Lower leg skin (tissue), 4 donors: ENCODE results near the gene TTC39C. TPM values are rescaled to one million over a fixed set of nuclear protein-coding genes. Genes with fewer than 3 reads are reported as not detected.

Source experiments
- DNase-seq, 2 donors: peaks; one replicate each; pipeline ENCODE4 v3.0.0-alpha.2; 2019; ENCODE audit warnings: low spot score in 2 of 2
- H3K4me3 ChIP-seq: fragments of 200-600 bp; sonication (generic); 2 replicates; pipeline ENCODE4 v1.5.1; 2017; ENCODE audit warnings: mild to moderate bottlenecking, low read depth; ENCODE audit not compliant: poor library complexity, severe bottlenecking
- POLR2A ChIP-seq, 2 donors: fragments of 450-650 bp; IDR thresholded peaks; one replicate each; pipeline ENCODE4 v1.6.1; 2016 to 2017; ENCODE audit warnings: antibody characterized with exemption in 2 of 2, mild to moderate bottlenecking in 1 of 2, moderate library complexity in 1 of 2
- WGBS, 2 donors: methylation state at CpG; one replicate each; pipeline ENCODE4 v1.1.5; 2018; 5-methylcytosine and 5-hydroxymethylcytosine counted together
- intact Hi-C: fragments of 100-400 bp; cut with DNase I; formaldehyde crosslinking; loops from one replicate; pipeline ENCODE4 v1.15.0; 2023; ENCODE audit warnings: low total_unique reads
- total RNA-seq, 4 donors: library from RNA; depleted of rRNA; stranded (reverse); fragments of >200 nt; gene quantifications; one replicate each; pipeline ENCODE4 v1.1.0, GENCODE V29; 2016
- TF ChIP-seq, protein P1 (sequence below), 3 donors: fragments of 450-650 bp; IDR thresholded peaks; one replicate each; pipeline ENCODE4 v1.5.1; 2016; ENCODE audit warnings: antibody characterized with exemption in 3 of 3, mild to moderate bottlenecking in 3 of 3, moderate library complexity in 2 of 3

The TTC39C gene
- total RNA-seq, 4 donors from 2014 or later = 66.6 to 96.7 (median 82.1) TPM

DNA sequence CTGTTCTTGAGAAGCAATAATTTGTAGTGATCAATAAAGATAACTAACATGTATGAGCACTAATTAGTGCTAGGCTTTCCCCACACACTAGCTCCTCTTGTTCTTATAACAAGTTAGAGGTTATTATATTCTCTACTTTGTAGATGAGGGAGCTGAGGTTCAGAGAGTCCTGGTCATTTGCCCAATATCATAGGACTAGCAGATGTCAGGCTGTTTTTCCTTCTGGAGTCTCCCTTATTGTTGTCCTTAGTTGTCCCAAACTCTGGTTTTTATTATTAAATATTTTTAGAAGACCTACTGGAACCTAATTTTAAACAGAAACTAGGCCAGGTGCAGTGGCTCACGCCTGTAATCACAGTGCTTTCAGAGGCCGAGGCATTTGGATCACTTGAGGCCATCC, 16.5 kb upstream of the TTC39C start:
- H3K4me3 ChIP-seq = no peak overlapping the region
- intact Hi-C loops = no loop called here
- DNase-seq = no peak
- TF ChIP-seq, protein P1, sequence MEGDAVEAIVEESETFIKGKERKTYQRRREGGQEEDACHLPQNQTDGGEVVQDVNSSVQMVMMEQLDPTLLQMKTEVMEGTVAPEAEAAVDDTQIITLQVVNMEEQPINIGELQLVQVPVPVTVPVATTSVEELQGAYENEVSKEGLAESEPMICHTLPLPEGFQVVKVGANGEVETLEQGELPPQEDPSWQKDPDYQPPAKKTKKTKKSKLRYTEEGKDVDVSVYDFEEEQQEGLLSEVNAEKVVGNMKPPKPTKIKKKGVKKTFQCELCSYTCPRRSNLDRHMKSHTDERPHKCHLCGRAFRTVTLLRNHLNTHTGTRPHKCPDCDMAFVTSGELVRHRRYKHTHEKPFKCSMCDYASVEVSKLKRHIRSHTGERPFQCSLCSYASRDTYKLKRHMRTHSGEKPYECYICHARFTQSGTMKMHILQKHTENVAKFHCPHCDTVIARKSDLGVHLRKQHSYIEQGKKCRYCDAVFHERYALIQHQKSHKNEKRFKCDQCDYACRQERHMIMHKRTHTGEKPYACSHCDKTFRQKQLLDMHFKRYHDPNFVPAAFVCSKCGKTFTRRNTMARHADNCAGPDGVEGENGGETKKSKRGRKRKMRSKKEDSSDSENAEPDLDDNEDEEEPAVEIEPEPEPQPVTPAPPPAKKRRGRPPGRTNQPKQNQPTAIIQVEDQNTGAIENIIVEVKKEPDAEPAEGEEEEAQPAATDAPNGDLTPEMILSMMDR (IDR thresholded peaks at IDR 0.05) = no peak
- TF ChIP-seq POLR2A (IDR thresholded peaks at IDR 0.05) = no peak
- WGBS, 2 donors = 68 to 71% methylated on average over 2 of the region's 2 CpGs

DNA sequence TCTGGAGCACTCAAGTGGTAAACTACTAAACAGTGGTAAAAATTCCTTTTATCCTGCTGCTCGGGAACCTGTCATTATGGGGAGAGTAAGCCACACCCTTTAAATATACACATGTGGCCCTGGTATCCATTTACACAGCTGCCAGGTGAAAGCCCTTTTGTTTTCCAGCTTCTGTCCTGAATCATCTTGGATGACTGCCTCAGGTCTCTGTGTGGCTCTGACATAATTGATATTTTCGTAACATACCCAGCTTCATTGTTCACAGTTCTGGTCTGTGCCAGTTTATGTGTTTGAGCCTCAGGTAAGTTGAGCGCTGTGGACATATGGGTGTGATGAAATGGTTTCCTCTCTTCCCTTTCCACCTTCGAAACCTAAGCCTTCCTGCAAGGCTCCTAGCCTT, 15.7 kb upstream of the TTC39C start:
- no peak for DNase-seq
- TF ChIP-seq, protein P1 (IDR thresholded peaks at IDR 0.05) = no peak
- no peak for TF ChIP-seq POLR2A (IDR thresholded peaks at IDR 0.05)
- intact Hi-C loops = no loop called here
- no peak overlapping the region for H3K4me3 ChIP-seq
- 25 to 29% methylated on average over 4 of the region's 4 CpGs for WGBS, 2 donors

- DNase-seq = no peak
- H3K4me3 ChIP-seq = no peak overlapping the region
- intact Hi-C loops = no loop called here
- 87 to 96% methylated on average over 8 of the region's 8 CpGs for WGBS, 2 donors
- TF ChIP-seq, protein P1 (IDR thresholded peaks at IDR 0.05) = no peak
- TF ChIP-seq POLR2A (IDR thresholded peaks at IDR 0.05) = no peak
Measured at GRCh38 chr18:24000613-24001490, 13.7 kb upstream of the TTC39C start.

DNA sequence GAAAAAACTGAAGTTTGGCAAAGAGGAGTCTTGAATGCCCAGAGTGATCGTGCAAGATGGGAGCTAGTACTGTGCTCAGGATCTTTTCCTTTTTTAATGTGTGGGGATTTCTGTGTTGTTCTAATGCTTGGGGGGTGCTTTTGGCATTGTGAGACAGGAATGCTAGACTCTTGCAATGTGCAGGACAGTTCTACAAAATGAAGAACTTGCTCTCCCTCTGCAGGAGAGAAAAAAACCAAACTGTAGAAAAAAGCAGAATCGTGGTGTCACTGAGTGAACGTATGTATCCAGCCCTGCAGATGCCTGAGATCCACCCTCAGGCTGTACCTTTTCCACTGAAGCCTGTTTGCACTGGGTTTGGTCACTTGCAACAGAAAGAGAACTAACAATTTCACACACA, 12.1 kb upstream of the TTC39C start:
- no peak for TF ChIP-seq POLR2A (IDR thresholded peaks at IDR 0.05)
- TF ChIP-seq, protein P1 (IDR thresholded peaks at IDR 0.05) = no peak
- intact Hi-C loops = no loop called here
- DNase-seq = no peak
- 65 to 68% methylated on average over 3 of the region's 3 CpGs for WGBS, 2 donors
- H3K4me3 ChIP-seq = no peak overlapping the region

DNA sequence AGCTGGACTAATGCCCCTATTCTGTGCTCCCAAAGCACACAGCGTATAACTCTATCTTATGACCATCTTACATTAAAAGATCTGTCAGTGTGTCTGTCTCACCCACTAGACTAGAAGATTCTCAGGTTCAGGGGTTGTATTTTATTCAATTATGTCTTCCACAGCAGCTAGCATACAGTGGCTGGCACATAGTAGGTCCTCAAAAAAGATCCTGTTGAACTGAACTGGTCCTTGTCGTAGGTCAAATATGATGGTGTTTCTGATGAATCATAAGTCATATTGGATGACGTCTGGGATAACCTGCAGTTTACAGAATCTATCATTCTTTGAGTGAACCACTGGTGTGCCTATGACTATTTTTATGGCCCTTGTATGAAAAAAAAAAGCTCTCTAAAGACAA, 11.3 kb upstream of the TTC39C start:
- no peak for TF ChIP-seq POLR2A (IDR thresholded peaks at IDR 0.05)
- TF ChIP-seq, protein P1 (IDR thresholded peaks at IDR 0.05) = no peak
- WGBS, 2 donors = 91 to 93% methylated on average over 3 of the region's 3 CpGs
- intact Hi-C loops = no loop called here
- DNase-seq = no peak
- H3K4me3 ChIP-seq = no peak overlapping the region
